ENCODE data around the gene STS.

The STS gene

DNA sequence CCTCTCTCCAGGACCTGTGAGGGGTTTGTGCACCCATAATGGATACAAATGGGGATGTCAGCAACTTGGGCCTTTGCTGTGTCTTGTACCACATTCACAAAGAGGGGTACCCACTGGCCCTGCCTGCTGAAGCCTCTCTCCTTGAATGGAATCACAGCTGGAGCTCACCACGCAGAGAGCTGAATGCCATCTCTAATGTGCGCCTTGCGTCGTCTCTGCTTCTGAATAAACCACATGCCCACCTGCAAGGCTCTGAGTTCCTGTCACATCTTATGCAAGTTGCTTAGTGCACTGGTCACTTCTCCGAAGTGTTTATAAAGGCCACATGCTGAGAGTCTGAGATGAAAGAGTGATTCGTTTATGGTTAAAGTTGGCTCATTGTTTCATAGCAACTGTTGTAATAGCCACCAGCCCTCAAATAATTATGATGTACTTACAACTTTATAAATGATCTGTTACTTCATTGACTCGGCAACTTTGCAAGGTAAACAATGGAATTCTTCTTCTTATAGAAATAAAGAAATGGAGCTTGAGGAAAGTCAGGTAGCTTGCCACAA, 6.6 kb downstream of the STS start:
- ChIA-PET CTCF (no interaction called here), POLR2A (no interaction called here)
- H3K4me3 ChIP-seq (ENCODE audit: low read depth, low read length), result no peak overlapping the region
- DNase-seq (ENCODE audit: low read depth, low spot score), result no peak
- no peak for TF ChIP-seq CTCF (IDR thresholded peaks at IDR 0.05; ENCODE audit: insufficient read depth, low read length, missing control alignments)

- TF ChIP-seq CTCF (IDR thresholded peaks at IDR 0.05; ENCODE audit: insufficient read depth, low read length, missing control alignments), result no peak
- DNase-seq (ENCODE audit: low read depth, low spot score), result no peak
- ChIA-PET POLR2A (no interaction called here), CTCF (no interaction called here)
- no peak overlapping the region for H3K4me3 ChIP-seq (ENCODE audit: low read depth, low read length)
Observed at GRCh38 chrX:7155163-7155562, 7.7 kb downstream of the STS start.

DNA sequence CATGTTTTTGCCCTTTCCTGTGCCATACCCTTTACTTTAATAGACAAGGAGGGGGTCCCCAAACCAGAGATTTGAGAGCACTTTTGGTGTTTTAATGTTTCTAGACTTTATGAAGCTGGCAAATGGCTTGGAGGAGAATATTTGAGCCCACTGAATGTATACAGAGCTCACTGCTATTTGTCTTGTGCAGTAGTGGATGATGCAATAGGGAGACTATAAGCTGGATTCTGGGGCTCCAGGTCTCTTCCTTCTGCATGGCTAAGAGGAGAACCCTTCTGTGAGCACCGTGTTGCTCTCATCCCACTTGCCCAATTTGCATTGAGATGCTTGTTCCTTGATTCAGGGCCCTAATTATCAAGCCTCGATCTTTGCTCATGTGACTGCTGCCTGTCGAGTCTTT, 9.4 kb downstream of the STS start:
- ChIA-PET POLR2A (no interaction called here), CTCF (no interaction called here)
- TF ChIP-seq CTCF (IDR thresholded peaks at IDR 0.05; ENCODE audit: insufficient read depth, low read length, missing control alignments), result no peak
- no peak for DNase-seq (ENCODE audit: low read depth, low spot score)
- no peak overlapping the region for H3K4me3 ChIP-seq (ENCODE audit: low read depth, low read length)

- no peak for TF ChIP-seq CTCF (IDR thresholded peaks at IDR 0.05; ENCODE audit: insufficient read depth, low read length, missing control alignments)
- ChIA-PET CTCF (no interaction called here), POLR2A (interaction anchor here (1.3 kb wide), 1 partner anchor 10 kb away, joined by 3 read pairs; the partner anchor contains the start of gene PUDP)
- no peak for DNase-seq (ENCODE audit: low read depth, low spot score)
- H3K4me3 ChIP-seq (ENCODE audit: low read depth, low read length), result no peak overlapping the region
Observed at GRCh38 chrX:7158468-7158990, 11.0 kb downstream of the STS start.

GRCh38 chrX:7159149-7159861, 11.8 kb downstream of the STS start:
- CTCF ChIA-PET, result no interaction called here
- POLR2A ChIA-PET, result interaction anchor here (1.3 kb wide), 1 partner anchor 11 kb away, joined by 3 read pairs; the partner anchor contains the start of gene PUDP
- DNase-seq (ENCODE audit: low read depth, low spot score), result no peak
- no peak for TF ChIP-seq CTCF (IDR thresholded peaks at IDR 0.05; ENCODE audit: insufficient read depth, low read length, missing control alignments)
- no peak overlapping the region for H3K4me3 ChIP-seq (ENCODE audit: low read depth, low read length)

GRCh38 chrX:7163146-7163677, 15.7 kb downstream of the STS start:
- TF ChIP-seq CTCF (IDR thresholded peaks at IDR 0.05; ENCODE audit: insufficient read depth, low read length, missing control alignments), result no peak
- no peak overlapping the region for H3K4me3 ChIP-seq (ENCODE audit: low read depth, low read length)
- no peak for DNase-seq (ENCODE audit: low read depth, low spot score)
- ChIA-PET POLR2A (no interaction called here), CTCF (no interaction called here)

Measured in AG04449 (cell line).